Endothelial cell (in vitro differentiated cells): Measurements from ENCODE around the gene CNOT2. TPM values are rescaled to one million over a fixed set of nuclear protein-coding genes. Genes with fewer than 3 reads are reported as not detected.

ENCODE experiments used
- DNase-seq: peaks from one replicate; pipeline ENCODE4 v3.0.0; 2021; ENCODE audit warnings: low spot score
- H3K27ac Mint-ChIP-seq: one replicate; pipeline ENCODE4 v1.8.0; 2021; ENCODE audit warnings: mixed read lengths, inconsistent platforms; ENCODE audit not compliant: unreplicated experiment
- H3K27me3 Mint-ChIP-seq: one replicate; pipeline ENCODE4 v1.8.0; 2021; ENCODE audit warnings: mild to moderate bottlenecking, moderate library complexity, mixed read lengths, inconsistent platforms; ENCODE audit not compliant: unreplicated experiment
- H3K36me3 Mint-ChIP-seq: one replicate; pipeline ENCODE4 v1.8.0; 2021; ENCODE audit warnings: mild to moderate bottlenecking, low read depth, mixed read lengths, inconsistent platforms; ENCODE audit not compliant: unreplicated experiment
- H3K4me1 Mint-ChIP-seq: one replicate; pipeline ENCODE4 v1.8.0; 2021; ENCODE audit warnings: mild to moderate bottlenecking, mixed read lengths, inconsistent platforms; ENCODE audit not compliant: unreplicated experiment
- H3K4me3 Mint-ChIP-seq: one replicate; pipeline ENCODE4 v1.8.0; 2021; ENCODE audit warnings: mild to moderate bottlenecking, mixed read lengths, inconsistent platforms; ENCODE audit not compliant: unreplicated experiment
- H3K9me3 Mint-ChIP-seq: one replicate; pipeline ENCODE4 v1.8.0; 2021; ENCODE audit warnings: mixed read lengths, inconsistent platforms; ENCODE audit not compliant: unreplicated experiment
- total RNA-seq: library from RNA; stranded (reverse); fragmentation: NEBNext Ultra II Directional; extraction: Animal tissue kit (Norgen Biotek cat#: 25700); gene quantifications from one replicate; pipeline ENCODE4 v1.2.1, GENCODE V29; 2021; ENCODE audit not compliant: unreplicated experiment
- TF ChIP-seq, protein P1 (sequence below): fragments of 200-600 bp; sonication (generic); IDR thresholded peaks from one replicate; pipeline ENCODE4 v1.5.0; 2021; ENCODE audit warnings: antibody characterized with exemption; ENCODE audit not compliant: unreplicated experiment

The CNOT2 gene
- total RNA-seq, 1 donor from 2014 or later: 136 TPM

DNA sequence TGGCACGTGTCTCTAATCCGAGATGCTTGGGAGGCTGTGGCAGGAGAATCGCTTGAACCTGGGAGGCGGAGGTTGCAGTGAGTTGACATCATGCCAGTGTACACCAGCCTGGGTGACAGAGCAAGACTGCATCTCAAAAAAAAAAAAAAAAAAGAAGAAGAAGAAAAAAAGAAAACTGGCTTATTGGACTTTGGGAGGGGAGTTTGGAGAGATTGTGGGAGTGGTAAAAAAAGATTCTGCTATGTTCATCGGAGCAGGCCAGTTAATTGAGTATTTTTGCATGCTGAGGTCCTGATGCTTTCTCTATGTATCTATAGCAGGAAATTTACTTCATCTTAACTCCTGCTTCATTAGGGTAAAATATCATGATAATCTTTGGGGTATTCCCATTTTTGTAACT lies 11.6 kb downstream of the CNOT2 start:
- Mint-ChIP-seq H3K4me1 (peaks cover 50% of the 10 kb centered on the region), H3K36me3 (no peaks in the 10 kb centered on the region), H3K27ac (no peak overlapping the region), H3K9me3 (no peaks in the 10 kb centered on the region), H3K4me3 (no peak overlapping the region), H3K27me3 (no peaks in the 10 kb centered on the region)
- TF ChIP-seq, protein P1, sequence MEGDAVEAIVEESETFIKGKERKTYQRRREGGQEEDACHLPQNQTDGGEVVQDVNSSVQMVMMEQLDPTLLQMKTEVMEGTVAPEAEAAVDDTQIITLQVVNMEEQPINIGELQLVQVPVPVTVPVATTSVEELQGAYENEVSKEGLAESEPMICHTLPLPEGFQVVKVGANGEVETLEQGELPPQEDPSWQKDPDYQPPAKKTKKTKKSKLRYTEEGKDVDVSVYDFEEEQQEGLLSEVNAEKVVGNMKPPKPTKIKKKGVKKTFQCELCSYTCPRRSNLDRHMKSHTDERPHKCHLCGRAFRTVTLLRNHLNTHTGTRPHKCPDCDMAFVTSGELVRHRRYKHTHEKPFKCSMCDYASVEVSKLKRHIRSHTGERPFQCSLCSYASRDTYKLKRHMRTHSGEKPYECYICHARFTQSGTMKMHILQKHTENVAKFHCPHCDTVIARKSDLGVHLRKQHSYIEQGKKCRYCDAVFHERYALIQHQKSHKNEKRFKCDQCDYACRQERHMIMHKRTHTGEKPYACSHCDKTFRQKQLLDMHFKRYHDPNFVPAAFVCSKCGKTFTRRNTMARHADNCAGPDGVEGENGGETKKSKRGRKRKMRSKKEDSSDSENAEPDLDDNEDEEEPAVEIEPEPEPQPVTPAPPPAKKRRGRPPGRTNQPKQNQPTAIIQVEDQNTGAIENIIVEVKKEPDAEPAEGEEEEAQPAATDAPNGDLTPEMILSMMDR: no peak
- no peak for DNase-seq

DNA sequence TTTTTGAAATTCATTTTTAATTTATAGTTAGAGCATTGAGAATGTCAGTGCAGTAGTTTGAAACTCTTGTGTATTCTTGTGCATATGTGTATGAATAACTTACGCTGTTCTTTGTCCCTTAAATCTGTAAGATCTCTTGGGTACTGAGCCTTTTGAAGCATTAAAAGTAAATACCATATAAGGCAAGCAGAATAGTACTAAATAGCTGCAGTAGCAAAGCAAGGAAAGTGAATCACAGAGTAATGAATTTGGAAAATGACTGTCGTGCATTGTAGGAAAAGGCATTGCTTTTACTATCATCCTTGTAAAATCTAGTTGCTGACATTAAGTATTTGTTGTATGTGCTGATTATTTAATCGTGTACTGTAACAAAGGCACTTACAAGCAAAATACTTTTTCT lies 12.1 kb downstream of the CNOT2 start:
- Mint-ChIP-seq H3K27me3 (no peaks in the 10 kb centered on the region), H3K4me3 (no peak overlapping the region), H3K27ac (no peak overlapping the region), H3K36me3 (no peaks in the 10 kb centered on the region), H3K4me1 (peaks cover 49% of the 10 kb centered on the region), H3K9me3 (no peaks in the 10 kb centered on the region)
- TF ChIP-seq, protein P1: no peak
- DNase-seq: no peak

DNA sequence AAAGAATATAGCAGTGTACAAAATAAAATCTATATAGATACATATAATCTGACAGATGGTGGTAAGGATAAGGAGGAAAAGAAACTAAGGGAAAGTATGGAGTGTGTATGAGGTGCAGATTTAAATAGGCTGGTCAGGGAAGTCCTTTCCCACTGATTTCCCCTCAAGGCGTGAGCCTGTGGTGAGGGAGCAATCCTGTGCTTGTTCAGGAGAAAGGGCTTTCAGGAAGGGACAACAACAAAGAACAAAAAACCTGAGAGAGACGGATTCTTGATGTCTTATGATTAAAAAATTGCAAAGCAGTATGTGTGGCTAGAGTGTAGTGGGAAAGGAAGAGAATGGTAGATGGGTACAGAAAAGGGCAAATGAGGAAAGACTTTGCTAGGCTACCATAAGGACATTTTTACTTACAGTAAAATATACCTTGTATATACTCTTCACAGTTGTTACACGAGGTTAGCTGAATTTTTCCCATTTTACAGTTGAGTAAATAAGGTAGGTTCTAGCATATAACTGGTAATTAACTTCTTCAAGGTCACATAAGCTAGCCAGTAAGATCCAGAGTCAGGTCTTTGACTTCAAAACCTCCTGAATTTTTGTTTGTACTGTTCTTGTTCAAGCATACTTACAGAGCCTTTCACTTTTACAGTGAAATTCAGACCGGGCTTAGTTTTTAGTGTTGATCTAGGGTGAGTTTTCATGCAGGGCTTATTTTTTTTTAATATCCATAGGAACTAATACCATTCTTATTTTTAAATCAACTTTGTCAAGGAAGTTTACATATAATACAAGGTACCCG lies 15.6 kb downstream of the CNOT2 start:
- Mint-ChIP-seq H3K27me3 (no peaks in the 10 kb centered on the region), H3K4me1 (peaks cover 48% of the 10 kb centered on the region)

DNA sequence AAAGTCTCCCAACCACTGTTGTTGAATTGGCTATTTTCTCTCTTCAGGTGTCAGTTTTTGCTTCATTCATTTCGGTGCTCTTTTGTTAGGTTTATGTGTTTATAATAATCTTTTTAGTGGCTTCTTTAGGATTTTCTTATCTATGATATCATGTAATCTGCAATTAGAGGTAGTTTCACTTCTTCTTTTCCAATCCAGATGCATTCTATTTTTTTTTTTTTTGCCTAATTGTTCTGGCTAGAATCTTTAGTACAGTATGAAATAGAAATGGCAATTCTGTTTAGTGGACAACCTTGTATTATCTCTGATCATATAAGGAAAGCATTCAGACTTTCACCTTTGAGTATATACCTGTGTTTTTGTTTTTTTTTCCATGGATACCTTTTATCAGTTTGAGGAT lies 17.4 kb downstream of the CNOT2 start:
- H3K4me3 Mint-ChIP-seq: no peak overlapping the region
- peaks cover 47% of the 10 kb centered on the region for H3K4me1 Mint-ChIP-seq
- TF ChIP-seq, protein P1: no peak
- H3K36me3 Mint-ChIP-seq: no peaks in the 10 kb centered on the region
- no peak for DNase-seq
- no peaks in the 10 kb centered on the region for H3K27me3 Mint-ChIP-seq
- H3K27ac Mint-ChIP-seq: no peak overlapping the region
- H3K9me3 Mint-ChIP-seq: no peaks in the 10 kb centered on the region

More for the DNA sequence above, 15.6 kb downstream of the CNOT2 start:
- peak; percentile 13 for DNase-seq
- TF ChIP-seq, protein P1: no peak
- Mint-ChIP-seq H3K9me3 (no peaks in the 10 kb centered on the region), H3K27ac (peak overlapping the region; percentile 89), H3K4me3 (no peak overlapping the region), H3K36me3 (no peaks in the 10 kb centered on the region)

DNA sequence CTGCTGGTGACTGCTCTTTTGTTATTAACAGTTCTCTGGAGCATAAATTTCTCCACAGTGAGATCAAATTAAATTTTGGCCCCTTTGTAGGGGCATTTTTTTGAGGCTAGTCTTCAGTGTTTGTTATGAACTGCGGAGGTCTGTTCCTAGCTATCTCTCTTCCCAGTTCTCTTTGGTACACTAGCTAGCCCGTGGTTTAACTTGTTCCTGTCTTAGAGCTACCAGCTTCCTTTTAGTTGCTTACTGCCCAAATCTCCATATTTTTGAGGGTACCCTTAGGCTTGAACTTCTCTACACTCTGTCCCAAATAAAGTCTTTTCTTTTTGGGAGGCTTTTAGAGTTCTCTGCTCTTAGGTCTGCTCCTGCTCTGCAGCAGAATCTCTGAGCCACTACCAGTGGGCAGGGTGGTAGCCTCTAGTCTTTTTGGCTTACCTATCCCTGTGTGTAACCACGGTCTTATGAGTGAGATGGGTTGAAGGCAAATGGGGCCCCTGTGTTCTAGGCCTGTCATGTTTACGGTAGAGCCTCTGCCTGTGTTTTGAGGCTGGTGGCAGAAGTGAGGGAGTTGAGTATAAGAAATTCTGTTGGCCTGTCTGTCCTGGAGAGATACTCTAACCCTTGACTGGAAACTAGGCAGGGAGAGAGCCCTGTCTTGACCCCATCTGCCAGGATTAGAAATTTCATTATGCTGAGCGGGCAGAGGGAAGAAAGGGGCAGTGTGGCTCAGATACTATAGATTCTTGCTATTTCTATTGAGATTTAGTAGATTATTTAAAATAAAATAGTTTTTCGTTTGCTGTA lies 21.0 kb downstream of the CNOT2 start:
- TF ChIP-seq, protein P1: no peak
- no peak overlapping the region for H3K27ac Mint-ChIP-seq

More for the DNA sequence above, 21.0 kb downstream of the CNOT2 start:
- DNase-seq: no peak
- no peaks in the 10 kb centered on the region for H3K27me3 Mint-ChIP-seq
- H3K36me3 Mint-ChIP-seq: no peaks in the 10 kb centered on the region
- H3K4me3 Mint-ChIP-seq: no peak overlapping the region
- peaks cover 32% of the 10 kb centered on the region for H3K4me1 Mint-ChIP-seq
- H3K9me3 Mint-ChIP-seq: no peaks in the 10 kb centered on the region
